ENCODE data around the gene GRIK1. TPM values are rescaled to one million over a fixed set of nuclear protein-coding genes. Genes with fewer than 3 reads are reported as not detected.

GRIK1 gene
- total RNA-seq, 4 donors from 2014 or later, result 0.15 to 0.29 (median 0.27) TPM; not detected in 1

- Histone ChIP-seq H3K27me3 (no peaks in the 10 kb centered on the region), H3K4me3 (replicated peaks in 1 of 3) (no peak overlapping the region), H3K27ac (no peak overlapping the region), H3K4me1 (no peaks in the 10 kb centered on the region), H3K9me3 (no peaks in the 10 kb centered on the region), H3K36me3 (no peaks in the 10 kb centered on the region)
- intact Hi-C loops (cut with DNase I), result no loop called here
- DNase-seq, result no peak
- TF ChIP-seq, protein P1, sequence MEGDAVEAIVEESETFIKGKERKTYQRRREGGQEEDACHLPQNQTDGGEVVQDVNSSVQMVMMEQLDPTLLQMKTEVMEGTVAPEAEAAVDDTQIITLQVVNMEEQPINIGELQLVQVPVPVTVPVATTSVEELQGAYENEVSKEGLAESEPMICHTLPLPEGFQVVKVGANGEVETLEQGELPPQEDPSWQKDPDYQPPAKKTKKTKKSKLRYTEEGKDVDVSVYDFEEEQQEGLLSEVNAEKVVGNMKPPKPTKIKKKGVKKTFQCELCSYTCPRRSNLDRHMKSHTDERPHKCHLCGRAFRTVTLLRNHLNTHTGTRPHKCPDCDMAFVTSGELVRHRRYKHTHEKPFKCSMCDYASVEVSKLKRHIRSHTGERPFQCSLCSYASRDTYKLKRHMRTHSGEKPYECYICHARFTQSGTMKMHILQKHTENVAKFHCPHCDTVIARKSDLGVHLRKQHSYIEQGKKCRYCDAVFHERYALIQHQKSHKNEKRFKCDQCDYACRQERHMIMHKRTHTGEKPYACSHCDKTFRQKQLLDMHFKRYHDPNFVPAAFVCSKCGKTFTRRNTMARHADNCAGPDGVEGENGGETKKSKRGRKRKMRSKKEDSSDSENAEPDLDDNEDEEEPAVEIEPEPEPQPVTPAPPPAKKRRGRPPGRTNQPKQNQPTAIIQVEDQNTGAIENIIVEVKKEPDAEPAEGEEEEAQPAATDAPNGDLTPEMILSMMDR (IDR thresholded peaks at IDR 0.05), result no peak
- TF ChIP-seq POLR2A (IDR thresholded peaks at IDR 0.05), result no peak
- WGBS, 2 donors, result 77 to 96% methylated on average over 1 of the region's 1 CpG
Observed at GRCh38 chr21:29717659-29718058, 222.1 kb downstream of the GRIK1 start.

- no peak for TF ChIP-seq POLR2A (IDR thresholded peaks at IDR 0.05)
- TF ChIP-seq, protein P1 (IDR thresholded peaks at IDR 0.05), result no peak
- no peak for DNase-seq
- no peaks in the 10 kb centered on the region for H3K4me1 ChIP-seq
- H3K27ac ChIP-seq, result no peak overlapping the region
- H3K4me3 ChIP-seq (replicated peaks in 1 of 3), result no peak overlapping the region
- 90 to 96% methylated on average over 2 of the region's 2 CpGs for WGBS, 2 donors
- H3K27me3 ChIP-seq, result no peaks in the 10 kb centered on the region
- intact Hi-C loops (cut with DNase I), result no loop called here
- no peaks in the 10 kb centered on the region for H3K9me3 ChIP-seq
- H3K36me3 ChIP-seq, result no peaks in the 10 kb centered on the region
Observed at GRCh38 chr21:29716753-29717152, 223.0 kb downstream of the GRIK1 start.

- TF ChIP-seq, protein P1 (IDR thresholded peaks at IDR 0.05), result no peak
- TF ChIP-seq POLR2A (IDR thresholded peaks at IDR 0.05), result no peak
- no peak overlapping the region for H3K27ac ChIP-seq
- H3K4me3 ChIP-seq (replicated peaks in 1 of 3), result no peak overlapping the region
- WGBS, 2 donors, result 95 to 98% methylated on average over 2 of the region's 2 CpGs
- no peaks in the 10 kb centered on the region for H3K9me3 ChIP-seq
- no peaks in the 10 kb centered on the region for H3K36me3 ChIP-seq
- no peak for DNase-seq
- no peaks in the 10 kb centered on the region for H3K4me1 ChIP-seq
- intact Hi-C loops (cut with DNase I), result no loop called here
- H3K27me3 ChIP-seq, result no peaks in the 10 kb centered on the region
Observed at GRCh38 chr21:29715089-29715488, 224.7 kb downstream of the GRIK1 start.

- Histone ChIP-seq H3K4me3 (replicated peaks in 1 of 3) (no peak overlapping the region), H3K27ac (no peak overlapping the region), H3K27me3 (no peaks in the 10 kb centered on the region), H3K9me3 (no peaks in the 10 kb centered on the region), H3K4me1 (no peaks in the 10 kb centered on the region), H3K36me3 (no peaks in the 10 kb centered on the region)
- DNase-seq, result no peak
- TF ChIP-seq, protein P1 (IDR thresholded peaks at IDR 0.05), result no peak
- no peak for TF ChIP-seq POLR2A (IDR thresholded peaks at IDR 0.05)
- WGBS, 2 donors, result 70 to 81% methylated on average over 2 of the region's 2 CpGs
- intact Hi-C loops (cut with DNase I), result no loop called here
Observed at GRCh38 chr21:29712818-29713217, 227.0 kb downstream of the GRIK1 start.

DNA sequence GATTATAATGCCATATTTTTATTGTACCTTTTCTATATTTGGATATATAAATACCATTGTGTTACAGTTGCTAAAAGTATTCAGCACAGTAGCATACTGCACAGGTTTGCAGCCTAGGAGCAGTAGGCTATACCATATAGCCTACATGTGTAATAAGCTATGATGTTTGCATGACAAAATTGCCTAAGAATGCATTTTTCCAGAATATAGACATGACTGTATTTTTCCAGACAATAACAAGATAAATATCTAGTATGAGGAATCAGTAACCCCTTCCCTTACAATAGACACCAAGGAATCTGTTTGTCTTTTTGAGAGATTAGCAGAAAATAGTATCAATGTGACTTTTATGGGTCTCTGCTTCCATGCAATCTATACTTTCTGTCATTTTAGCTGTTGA, 228.6 kb downstream of the GRIK1 start:
- no peaks in the 10 kb centered on the region for H3K27me3 ChIP-seq
- no peak overlapping the region for H3K4me3 ChIP-seq (replicated peaks in 1 of 3)
- no peaks in the 10 kb centered on the region for H3K4me1 ChIP-seq
- intact Hi-C loops (cut with DNase I), result no loop called here
- no peak overlapping the region for H3K27ac ChIP-seq
- no peaks in the 10 kb centered on the region for H3K36me3 ChIP-seq
- TF ChIP-seq POLR2A (IDR thresholded peaks at IDR 0.05), result no peak
- TF ChIP-seq, protein P1 (IDR thresholded peaks at IDR 0.05), result no peak
- DNase-seq, result no peak
- H3K9me3 ChIP-seq, result no peaks in the 10 kb centered on the region

Data from thyroid gland (tissue), 4 donors.